Omental fat pad (tissue), 4 donors: ENCODE measurements around the gene GRIK3. TPM values are rescaled to one million over a fixed set of nuclear protein-coding genes. Genes with fewer than 3 reads are reported as not detected.

Source experiments
- ATAC-seq: fragments of 150-250 bp; one replicate; pipeline ENCODE4 v1.9.1; 2016; ENCODE audit warnings: mild to moderate bottlenecking, moderate library complexity; ENCODE audit not compliant: low FRiP score
- DNase-seq: peaks from one replicate; pipeline ENCODE4 v3.0.0-alpha.2; 2019; ENCODE audit warnings: low spot score
- CTCF ChIP-seq, 3 donors: fragments of 450-650 bp; IDR thresholded peaks; one replicate each; pipeline ENCODE4 v1.5.1; 2016 to 2017; ENCODE audit warnings: antibody characterized with exemption in 3 of 3, mild to moderate bottlenecking in 3 of 3, moderate library complexity in 2 of 3
- total RNA-seq, 4 donors: library from RNA; depleted of rRNA; stranded (reverse); fragments of >200 nt; gene quantifications; one replicate each; pipeline ENCODE4 v1.1.0, GENCODE V29; 2016

GRIK3 gene
- total RNA-seq, 4 donors from 2014 or later: 0.09 to 0.79 TPM; not detected in 2

GRCh38 chr1:37059346-37059745 lies 25.0 kb upstream of the GRIK3 start:
- DNase-seq (no peak), ATAC-seq (no peak)
- TF ChIP-seq CTCF (IDR thresholded peaks at IDR 0.05): no peak

DNA sequence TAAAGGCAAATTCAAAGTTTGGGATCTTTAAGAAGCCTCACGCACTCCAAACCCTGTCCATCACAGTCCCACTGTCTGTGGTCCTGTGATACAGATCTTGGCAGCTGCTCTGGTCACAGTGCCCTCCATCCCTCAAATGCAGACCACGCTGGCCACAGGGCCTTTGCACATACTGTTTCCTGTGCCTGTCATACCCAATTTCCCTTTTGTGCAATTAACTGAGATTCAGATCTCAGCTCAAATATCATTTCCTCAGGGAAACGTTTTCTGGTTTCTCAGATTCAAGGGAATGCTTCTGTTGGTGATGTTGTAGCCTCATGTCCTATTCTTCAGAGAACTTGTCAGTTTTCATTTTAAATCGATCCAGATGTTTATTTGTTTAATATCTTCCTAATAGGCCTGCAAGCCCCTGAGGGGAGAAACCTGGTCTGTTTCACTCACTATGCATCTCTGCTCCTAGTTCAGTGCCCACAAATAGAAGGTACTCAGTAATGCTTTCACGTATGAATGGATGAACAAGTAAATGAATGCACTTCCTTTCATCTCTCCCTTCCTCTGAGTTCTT lies 24.2 kb upstream of the GRIK3 start:
- DNase-seq (no peak), ATAC-seq (no peak)
- no peak for TF ChIP-seq CTCF (IDR thresholded peaks at IDR 0.05)

DNA sequence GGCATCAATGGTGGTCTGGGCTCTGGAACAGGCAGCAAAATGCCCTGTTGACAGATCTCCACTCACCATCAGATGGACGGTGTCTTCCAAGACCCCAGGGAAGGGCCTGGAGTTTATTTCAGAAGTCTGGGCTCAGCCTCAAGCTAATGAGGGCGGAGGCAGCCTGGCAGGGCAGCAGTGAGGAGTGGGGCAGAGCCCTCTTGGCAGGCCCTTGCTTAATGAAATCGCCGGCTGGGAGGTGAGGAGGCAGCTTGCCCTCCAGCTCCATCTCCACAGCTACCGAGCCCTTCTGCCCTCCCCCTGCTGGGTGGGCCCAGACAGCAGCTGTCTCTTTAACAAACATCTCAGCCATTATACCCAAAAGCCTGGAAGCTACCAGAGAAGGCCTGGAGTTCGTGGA lies 22.0 kb upstream of the GRIK3 start:
- ATAC-seq: no peak
- no peak for DNase-seq
- no peak for TF ChIP-seq CTCF (IDR thresholded peaks at IDR 0.05)

DNA sequence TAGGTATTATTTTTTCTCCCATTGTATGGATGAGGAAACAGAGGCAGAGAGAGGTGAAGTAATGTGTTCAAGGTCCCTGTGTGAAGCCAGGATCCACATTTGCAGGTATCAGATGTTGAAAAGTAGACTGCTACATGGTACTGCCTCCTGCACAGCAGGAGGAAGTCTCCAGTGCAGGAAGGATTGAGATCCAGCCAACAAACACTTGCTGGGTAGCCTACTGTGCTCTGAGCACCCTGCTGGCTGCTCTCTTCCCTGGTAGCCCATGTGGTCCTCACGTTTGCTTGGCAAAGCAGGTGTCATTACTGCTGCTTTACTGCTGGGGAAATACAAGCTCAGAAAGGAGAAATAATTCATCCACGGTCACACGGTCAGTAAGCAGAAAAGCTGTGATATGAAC lies 21.3 kb upstream of the GRIK3 start:
- DNase-seq (no peak), ATAC-seq (no peak)
- TF ChIP-seq CTCF (IDR thresholded peaks at IDR 0.05): no peak

GRCh38 chr1:37053173-37053572 lies 18.9 kb upstream of the GRIK3 start:
- TF ChIP-seq CTCF (IDR thresholded peaks at IDR 0.05): no peak
- DNase-seq: no peak
- no peak for ATAC-seq

DNA sequence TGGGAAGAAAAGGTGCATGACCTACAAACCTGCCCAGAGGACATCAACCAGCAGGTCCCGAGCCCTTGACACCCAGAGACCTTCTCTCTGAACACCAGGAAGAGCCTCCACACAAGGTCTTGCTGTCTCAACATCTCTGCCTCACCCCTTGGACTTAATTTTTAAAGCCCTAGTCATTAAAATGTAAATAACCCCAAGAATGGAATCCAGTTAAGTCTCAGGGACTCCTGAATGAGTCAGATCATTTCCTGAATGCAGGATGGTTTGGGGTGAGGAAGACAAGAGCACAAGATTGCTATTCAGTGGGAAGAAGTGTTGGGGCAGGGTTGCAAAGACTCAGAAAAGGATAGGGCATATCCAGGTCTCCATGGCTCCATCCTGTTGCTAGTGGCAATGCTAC lies 17.8 kb upstream of the GRIK3 start:
- TF ChIP-seq CTCF (IDR thresholded peaks at IDR 0.05): no peak
- DNase-seq: no peak
- ATAC-seq: no peak

DNA sequence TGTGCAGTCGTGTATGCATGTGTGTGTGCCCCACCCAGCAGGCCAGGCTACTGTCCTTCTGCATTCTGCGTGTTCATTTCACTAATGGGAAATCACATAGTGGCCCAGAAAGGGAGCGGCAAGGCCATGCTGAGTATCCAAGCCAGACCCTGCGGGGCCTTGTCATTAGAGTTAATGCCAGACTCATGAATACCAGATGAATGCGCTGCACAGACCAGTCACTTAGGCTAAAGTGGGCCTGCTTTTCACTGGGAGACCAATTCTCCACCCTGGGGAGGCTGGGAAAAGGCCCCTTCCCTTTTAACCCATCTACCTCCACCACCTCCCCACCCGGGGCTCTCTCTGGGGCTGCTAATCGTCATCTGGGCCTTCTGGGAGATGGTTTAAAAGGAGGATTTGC lies 17.0 kb upstream of the GRIK3 start:
- TF ChIP-seq CTCF (IDR thresholded peaks at IDR 0.05): no peak
- ATAC-seq (no peak), DNase-seq (no peak)
